HL-60/S4 treated with retinoic acid at 250 ng/mL for 4 days and 3 days (cell line): ENCODE results near the gene SMYD1.

Experiments
- in situ Hi-C: fragments of 300-500 bp; cut with MboI; formaldehyde crosslinking; loops from 2 replicates; pipeline ENCODE4 v1.7.0; 2022; ENCODE audit warnings: low sequenced_read_pairs

The SMYD1 gene

DNA sequence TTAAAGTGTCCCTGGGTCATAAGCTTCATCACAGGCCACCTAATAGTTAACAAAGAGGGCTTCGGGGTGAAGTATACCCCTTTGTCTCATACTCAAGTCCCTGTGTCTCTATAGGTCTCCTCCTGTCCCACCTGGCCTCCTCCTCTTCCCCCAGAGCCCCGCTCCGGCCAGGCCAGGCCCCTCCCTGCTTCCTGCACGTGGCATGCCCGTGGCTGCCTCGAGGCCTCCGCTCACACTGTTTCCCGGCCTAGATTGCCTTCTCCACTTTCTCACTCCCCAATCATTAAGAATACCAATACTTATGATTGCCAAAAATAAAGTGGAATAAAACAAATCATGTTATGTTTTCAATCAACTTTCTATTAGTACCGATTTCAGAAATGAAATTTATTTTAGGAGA is 18.8 kb downstream of the SMYD1 start:
- in situ Hi-C loops = no loop called here

- in situ Hi-C loops = no loop called here
Measured at GRCh38 chr2:88087073-88087472, 19.4 kb downstream of the SMYD1 start.

- in situ Hi-C loops = no loop called here
Measured at GRCh38 chr2:88087763-88088162, 20.1 kb downstream of the SMYD1 start.

- in situ Hi-C loops = no loop called here
Measured at GRCh38 chr2:88088999-88089398, 21.4 kb downstream of the SMYD1 start.

- in situ Hi-C loops = no loop called here
Measured at GRCh38 chr2:88090446-88091283, 23.0 kb downstream of the SMYD1 start.

GRCh38 chr2:88091943-88092342 is 24.3 kb downstream of the SMYD1 start:
- in situ Hi-C loops = no loop called here

GRCh38 chr2:88092773-88093172 is 25.1 kb downstream of the SMYD1 start:
- in situ Hi-C loops = no loop called here

DNA sequence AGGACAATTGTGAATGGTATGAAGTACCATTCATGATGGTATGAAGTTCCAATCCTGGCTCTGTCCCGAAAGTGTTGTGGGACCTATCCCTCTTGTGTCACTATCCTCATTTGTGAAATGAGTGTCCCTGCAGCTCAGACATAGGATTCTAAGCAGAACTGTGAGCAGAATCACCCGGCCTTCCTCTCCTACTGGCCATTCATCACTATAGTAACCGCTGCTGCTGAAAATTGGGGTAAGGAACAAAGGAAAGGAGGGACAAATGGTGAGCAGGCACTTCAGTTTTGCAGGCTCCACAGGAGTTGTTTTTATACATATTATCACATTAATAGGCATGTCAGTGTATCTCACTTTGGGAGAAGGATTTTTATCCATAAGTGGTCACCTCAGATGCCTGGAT is 27.4 kb downstream of the SMYD1 start:
- in situ Hi-C loops = no loop called here

DNA sequence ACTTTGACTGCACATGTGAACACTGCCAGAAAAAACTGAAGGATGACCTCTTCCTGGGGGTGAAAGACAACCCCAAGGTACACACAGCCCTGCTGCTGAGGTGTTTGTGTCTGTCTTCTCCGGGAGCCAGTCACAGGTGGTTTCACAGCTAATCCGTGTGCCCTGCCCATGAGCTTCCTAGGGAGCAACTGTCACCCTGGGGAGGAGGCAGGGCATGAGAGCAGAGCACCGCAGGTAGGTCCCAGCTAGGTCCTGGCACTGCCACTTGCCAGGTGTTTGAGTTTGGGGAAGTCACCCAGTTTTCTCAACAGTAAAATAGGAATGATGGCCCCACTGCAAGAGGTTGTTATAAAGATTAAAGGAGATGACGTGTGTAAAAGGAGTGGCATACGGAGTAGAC is 29.1 kb downstream of the SMYD1 start:
- in situ Hi-C loops = no loop called here

DNA sequence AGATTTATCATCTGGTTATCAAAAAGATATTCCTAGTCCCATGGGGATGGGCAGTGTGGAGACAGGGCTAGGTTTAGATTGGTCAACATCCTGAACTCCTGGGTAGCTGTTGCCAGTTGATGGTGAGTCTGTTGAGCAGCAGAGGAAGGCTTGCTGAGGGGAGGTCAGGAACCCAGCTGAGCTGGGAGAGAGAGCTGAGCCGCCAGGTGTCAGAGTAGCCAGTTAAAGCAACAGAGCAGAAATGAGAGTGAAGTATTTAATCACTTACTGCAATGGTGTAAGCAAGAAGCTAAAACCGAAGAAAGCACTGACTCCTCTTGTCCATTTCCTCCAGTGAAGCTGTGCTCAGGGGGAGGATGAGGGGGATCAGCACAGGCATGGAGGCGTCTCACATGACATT is 29.6 kb downstream of the SMYD1 start:
- in situ Hi-C loops = no loop called here

- in situ Hi-C loops = no loop called here
Measured at GRCh38 chr2:88097891-88098557, 30.4 kb downstream of the SMYD1 start.

- in situ Hi-C loops = no loop called here
Measured at GRCh38 chr2:88098558-88098900, 30.9 kb downstream of the SMYD1 start.

DNA sequence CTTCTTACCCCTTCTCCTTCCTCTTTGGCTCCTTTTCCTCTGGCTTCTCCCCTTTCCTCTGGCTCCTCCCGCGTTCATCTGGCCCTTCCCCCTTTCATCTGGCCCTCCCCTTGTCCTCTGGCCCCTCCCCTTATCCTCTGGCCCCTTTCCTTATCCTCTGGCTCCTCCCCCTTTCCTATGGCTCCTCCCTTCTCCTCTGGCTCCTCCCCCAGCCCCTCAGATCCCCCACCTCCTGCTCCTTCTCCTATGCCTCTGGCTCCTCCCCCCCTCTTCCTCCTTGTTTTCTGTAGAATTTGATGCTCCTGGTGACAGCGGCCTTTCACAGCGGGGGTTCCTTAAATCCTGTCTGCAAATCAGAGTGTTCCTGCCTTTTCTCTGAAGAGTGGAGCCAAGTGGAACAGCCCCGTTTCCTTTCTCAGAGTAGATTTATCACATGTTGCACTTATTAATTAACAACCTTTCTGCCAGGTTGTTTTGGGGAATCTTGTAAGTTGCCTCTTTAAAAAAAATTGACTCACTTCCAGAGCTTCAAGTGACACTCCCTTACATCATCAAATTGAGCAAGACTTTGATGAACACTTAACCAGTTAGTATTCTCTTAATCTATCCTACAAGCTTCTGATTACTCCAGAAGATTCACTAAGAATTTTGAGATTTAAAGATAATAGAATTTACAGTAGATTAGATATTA is 32.3 kb downstream of the SMYD1 start:
- in situ Hi-C loops = no loop called here

DNA sequence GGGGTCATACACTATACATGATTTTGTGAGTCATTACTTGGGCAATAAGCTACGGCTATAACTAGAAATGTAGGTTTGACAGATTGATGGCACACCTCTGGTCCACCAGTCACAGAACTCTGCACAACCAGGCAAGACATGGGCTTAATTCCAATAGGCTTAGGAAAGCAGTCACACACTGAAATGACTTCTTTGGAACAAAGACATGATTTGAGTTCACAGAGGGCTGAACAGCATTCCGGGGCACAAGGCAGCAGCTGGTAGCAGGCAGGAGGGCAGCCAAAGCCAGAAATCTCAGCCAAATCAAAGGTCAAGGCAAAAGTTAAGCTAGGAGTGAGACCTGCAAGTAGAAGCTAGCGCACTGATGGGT is 32.8 kb downstream of the SMYD1 start:
- in situ Hi-C loops = no loop called here

DNA sequence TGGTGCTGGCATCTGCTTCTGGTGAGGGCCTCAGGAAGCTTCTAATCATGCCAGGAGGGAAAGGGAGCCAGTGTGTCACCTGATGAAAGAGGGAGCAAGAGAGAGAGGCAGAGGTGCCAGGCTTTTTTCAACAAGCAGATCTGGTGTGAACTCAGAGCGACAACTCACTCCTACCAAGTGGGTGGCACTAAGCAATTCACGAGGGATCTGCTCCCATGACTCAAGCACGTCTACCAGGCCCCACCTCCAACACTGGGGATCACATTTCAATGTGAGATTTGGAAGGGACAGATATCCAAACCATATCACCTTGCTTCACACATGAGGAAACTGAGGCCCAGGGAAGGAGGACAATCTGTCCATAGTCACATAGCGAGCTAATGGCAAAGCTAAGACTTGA is 41.2 kb downstream of the SMYD1 start:
- in situ Hi-C loops = no loop called here

DNA sequence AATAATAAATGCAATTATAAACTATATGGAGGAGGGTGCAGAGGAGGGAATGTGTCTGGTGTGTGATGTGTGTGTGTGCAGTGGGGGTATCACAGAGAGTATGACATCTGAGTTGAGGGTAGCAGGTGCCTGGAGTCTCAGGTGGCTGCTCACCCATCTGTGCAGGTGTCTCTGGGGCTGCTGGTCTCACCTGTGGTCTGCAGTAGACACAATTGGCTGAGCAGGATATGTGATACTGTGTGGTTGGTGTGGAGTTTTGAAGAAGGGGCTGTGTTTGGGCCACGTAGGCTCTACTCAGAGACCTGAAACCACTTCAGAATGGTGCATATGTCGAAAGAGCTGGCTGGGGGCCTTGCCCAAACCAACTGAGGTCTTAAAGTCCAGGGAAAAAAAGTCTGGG is 43.2 kb downstream of the SMYD1 start:
- in situ Hi-C loops = no loop called here

DNA sequence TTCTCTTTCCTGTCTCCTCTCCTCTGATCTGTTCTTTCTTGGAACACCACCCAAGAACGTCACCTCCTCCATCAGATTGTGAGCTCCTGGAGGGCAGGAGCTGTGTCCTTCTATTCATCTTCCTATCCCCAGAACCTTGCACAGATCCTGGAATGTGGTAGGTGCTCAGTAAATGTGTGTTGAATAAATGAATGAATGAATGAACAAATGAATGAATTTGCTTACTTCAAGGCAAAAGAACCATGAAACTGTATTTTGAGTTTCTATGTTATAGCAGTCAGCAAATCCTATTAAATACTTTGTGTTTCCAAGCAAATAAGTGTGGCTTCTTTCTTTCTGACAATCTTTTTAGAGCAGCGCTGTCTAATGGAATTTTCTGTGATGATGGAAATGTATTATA is 45.4 kb downstream of the SMYD1 start:
- in situ Hi-C loops = no loop called here

DNA sequence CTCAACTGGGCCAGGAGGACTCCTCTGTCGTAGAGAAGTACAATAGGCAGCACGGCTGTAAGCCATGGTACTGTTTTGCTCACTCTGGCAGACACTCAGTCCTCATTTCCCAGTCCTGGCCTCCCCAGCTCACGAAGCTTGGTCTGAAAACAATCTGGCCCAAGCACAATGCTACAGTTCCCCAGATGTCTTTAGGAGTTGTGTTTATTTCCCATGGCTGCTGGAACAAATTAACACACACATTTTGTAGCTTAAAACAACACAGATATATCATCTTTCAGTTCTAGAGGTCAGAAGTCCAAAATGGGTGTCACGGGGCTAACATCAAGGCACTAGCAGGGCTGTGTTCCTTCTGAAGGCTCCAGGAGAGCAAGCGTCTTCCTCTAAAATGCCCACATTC is 47.3 kb downstream of the SMYD1 start:
- in situ Hi-C loops = no loop called here

GRCh38 chr2:88115825-88116518 is 48.3 kb downstream of the SMYD1 start:
- in situ Hi-C loops = no loop called here

DNA sequence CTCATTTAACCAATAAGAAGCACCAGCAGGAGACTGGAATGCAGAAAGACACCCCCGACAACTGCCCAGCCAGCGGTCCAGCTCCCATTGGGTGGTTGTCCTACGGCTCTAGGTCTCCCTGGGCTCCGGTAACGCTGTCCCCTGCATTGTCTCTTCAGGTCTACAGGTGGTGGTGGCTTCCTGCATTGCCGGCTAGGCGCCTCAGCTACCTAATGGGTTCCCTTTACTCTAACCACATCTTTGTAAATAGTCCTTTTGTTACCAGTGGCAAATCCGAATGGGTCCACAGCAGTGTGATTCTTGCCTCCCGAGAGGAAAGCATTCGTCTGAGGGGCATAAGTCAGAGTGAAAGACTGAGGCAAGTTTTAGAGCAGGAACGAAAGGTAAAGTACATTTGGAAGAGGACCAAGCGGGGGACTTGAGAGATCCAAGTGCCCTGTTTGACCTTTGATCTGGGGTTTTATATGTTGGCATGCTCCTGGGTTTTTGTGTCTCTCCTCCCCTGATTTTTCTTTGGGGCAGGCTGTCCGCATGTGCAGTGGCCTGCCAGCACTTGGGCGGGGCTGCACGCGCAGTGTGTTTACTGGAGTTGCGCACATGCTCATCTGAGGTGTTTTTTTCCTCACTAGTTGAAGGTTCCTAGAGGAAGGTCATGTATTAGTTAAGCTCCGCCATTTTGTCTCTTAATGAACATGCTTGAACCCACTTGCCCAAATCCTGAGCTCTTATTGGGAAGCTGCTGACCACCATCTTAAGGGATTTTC is 49.2 kb downstream of the SMYD1 start:
- in situ Hi-C loops = no loop called here

DNA sequence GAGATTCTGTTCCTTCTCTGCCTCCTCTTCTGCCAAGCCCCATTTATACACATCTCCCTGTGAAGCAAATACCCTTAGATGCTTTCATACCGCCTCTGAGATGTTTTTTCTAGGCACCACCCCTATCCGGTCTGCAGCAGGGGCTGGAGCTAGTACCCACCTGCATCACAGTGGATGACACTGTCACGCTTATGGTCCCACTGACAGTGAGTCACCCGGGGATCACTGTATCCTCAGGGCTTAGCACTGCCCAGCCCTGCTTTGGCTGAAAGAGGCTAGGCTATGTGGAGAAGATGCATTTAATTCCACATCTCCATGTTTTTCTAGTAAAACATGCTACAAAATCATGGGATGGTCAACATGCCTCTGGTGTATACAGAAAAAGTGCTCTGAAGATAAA is 50.3 kb downstream of the SMYD1 start:
- in situ Hi-C loops = no loop called here
